Cerebellar nuclear complex (tissue), 1 donor: Measurements from ENCODE around the gene SRP9.
"Not testable (repeated sequence)": the region's sequence is repeated elsewhere in the genome, so short reads cannot be mapped to it uniquely, and the experiment has no call there.

Source experiments
- DNase-seq, 2 experiments: peaks; one replicate each; lab custom pipeline; 2025; lab: John Stamatoyannopoulos, UW

Gene SRP9

GRCh38 chr1:225755671-225756319 is 21.8 kb upstream of the SRP9 start:
- DNase-seq, result no peak

GRCh38 chr1:225757927-225758656 is 19.5 kb upstream of the SRP9 start:
- DNase-seq, result no peak

DNA sequence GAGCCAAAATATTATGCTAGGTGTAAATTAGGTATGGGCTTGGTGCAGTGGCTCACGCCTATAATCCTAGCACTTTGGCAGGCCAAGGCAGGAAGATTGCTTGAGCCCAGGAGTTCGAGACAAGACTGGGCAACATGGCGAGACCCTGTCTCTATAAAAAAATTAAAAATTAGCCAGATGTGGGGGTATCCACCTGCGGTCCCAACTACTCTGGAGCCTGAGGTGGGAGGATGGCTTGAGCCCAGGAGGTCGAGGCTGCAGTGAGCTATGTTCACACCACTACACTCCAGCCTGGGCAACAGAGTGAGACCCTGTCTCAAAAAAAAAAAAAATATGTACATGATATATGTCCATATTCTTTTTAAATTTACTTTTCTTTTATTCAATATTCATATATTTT is 17.7 kb upstream of the SRP9 start:
- DNase-seq, result not testable (repeated sequence)

DNA sequence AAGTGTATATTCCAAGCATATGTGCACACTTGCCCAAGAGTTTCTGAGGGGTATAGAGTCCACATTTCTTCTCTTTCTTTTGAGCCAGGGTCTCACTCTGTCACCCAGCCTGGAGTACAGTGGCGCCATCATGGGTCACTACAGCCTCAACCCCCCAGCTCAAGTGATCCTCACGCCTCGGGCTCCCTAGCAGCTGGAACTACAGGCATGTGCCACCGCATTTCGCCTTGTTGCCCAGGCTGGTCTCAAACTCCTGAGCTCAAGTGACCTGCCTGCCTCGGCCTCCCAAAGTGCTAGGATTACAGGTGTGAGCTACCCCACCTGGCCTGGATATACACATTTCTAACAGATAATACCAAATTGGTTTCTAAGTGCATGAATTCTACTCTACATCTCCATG is 17.1 kb upstream of the SRP9 start:
- DNase-seq, result no peak

DNA sequence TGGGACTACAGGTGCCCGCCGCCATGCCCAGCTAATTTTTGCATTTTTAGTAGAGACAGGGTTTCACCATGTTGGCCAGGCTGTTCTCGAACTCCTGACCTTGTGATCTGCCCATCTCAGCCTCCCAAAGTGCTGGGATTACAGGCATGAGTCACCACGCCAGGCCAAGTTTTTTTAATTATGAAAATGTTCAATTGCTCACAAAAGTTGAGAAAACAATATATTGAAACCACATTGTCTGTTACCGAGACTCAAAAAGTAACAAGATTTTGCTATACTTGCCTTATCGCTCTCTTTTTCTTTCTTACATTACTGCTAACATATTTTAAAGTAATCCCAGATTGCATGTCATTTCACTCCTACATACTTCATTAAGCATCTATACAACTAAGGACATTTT is 16.2 kb upstream of the SRP9 start:
- DNase-seq, result not testable (repeated sequence)

GRCh38 chr1:225762002-225762441 is 15.6 kb upstream of the SRP9 start:
- no peak for DNase-seq

DNA sequence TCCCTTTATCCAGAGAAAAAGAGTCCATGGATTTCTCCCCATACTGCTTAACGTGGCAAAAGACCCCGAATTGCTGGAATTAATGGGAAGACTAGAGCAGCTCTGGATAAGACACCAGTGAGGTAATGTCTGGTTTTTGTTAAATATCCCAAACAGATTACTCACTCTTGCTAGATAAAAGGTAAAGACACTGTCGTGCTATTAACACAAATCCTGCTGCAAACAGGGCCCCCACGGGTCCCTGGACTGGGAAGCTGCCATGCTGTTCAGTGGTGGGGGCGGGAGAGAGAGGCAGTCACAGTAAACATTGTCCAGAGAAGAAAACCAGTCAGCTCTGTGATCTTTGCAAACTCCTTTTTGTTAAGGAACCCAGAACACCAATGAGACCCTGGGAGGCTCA is 15.2 kb upstream of the SRP9 start:
- DNase-seq, result no peak

- DNase-seq, result no peak
These were observed 13.7 kb upstream of the SRP9 start for GRCh38 chr1:225763716-225764548.

GRCh38 chr1:225765982-225766674 is 11.5 kb upstream of the SRP9 start:
- no peak for DNase-seq

GRCh38 chr1:225766967-225767633 is 10.5 kb upstream of the SRP9 start:
- DNase-seq, result peak in 1 of 2 experiments; percentile 35

DNA sequence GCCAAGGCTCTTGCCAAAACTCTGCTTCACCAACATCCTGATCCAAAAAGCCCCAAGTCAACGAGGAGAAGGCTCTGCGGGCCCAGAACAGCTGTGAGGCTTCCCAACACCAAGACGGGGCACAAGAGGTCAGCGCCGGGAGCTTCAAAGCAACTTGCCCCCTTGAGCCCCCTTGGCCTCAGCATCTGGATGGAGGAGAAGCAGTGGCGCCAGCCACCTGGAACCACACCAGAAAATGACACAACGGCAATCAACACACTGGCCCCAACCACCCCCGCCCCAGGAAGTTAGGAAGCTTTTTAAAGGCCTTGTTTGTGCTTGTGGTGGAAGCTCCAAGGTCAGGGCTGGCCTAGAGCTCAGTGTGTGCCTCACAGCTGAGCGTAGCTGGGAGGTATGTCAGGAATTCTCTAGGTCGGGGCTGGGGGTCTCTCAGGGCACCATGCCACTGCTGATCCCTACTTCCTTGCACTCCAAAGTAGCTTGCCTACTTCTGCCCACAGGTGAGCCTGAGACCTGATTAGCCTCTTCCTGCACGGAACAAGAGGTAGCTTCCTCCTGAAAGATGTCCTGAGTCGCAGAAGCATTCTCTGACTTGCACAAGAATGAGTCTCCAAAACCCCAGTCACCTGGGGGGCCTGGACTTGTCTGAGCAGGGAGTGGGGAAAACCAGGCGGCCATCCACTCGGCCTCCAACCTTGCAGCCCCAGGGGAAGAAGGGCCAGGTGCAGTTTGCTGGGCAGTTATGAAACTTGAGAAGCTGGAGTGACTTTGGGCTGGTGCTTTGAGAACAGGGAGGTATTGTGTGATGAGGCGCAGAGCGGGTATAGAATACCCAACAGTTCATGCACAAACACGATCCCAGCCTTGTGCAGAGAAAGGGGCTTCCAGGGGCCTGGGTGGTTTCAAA is 9.7 kb upstream of the SRP9 start:
- DNase-seq, result no peak

DNA sequence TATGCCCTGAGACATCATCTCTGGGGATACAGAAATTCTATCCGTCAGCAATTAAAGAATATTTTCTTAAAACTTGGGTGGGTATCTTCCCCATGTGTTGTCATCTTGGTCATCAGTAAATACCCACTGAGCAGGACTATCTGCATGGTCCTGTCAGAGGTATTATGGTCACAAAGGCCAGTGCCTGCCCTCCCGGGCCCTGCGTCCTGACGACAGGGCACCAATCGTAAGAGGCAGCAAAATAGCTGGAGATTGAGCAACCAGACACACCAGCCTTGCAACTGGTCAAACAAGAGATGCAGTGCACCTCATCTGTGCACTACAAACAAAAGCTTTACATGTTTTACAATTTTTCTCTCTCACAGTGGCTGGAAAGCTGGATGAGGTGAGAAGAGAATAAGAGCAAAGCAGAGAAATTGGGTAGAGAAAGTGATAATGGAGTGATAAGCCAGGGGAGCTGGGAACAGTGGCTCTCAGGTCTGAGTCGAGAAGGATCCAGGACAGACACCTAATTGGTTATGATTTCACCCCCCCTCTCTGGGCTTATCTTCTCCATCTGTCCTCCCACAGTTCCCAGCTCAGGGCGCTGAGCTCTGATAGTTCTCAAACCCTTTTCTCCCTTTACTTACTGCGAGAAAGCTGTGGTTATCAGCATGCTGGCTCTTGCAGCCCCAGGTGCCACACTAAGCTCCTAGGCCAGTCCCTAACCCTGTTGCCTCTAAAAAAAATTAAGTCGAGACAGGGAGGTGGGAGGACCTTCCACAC is 8.8 kb upstream of the SRP9 start:
- no peak for DNase-seq

DNA sequence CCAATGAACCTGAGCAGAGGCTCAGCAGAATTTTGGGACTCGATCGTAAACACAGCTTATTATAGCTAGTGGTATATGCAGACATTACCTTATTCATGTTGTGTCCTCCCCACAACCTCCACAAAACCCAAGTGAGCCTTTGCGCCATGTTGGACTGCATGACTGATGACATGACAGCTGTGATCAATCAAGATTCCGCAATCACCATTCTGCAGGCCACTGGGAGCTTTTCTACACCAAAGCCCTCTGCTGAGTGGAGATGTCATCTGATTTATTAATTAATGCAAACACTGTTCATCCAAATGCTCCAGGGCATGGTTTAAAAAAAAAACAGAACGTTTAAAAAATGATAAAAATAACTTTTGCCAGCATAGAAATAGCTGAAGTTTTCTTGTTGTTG is 7.9 kb upstream of the SRP9 start:
- no peak for DNase-seq

- no peak for DNase-seq
These were observed 6.9 kb upstream of the SRP9 start for GRCh38 chr1:225770561-225771248.

GRCh38 chr1:225771661-225772322 is 5.8 kb upstream of the SRP9 start:
- DNase-seq, result no peak

DNA sequence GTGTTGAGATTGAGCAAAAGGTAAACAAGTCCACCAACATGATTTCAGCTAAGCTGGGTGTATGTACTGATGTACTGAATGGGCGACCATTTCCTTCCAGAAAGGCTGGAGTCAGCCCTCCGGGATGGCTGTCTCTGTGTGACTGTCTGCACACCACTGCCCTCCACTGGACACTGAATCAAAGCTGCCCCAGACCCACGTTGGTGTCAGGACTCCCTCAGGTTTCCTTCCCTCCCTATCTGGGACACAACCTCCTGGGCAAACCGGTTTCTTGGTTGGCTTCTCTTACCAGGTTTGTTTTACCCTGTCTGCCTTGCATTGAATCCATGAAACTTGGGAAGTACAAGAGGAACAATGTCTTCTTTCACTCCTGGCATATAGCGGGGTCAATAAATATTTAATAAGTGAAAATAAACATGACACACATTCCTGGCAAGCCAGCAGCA is 5.3 kb upstream of the SRP9 start:
- DNase-seq, result no peak

GRCh38 chr1:225772848-225773247 is 4.8 kb upstream of the SRP9 start:
- DNase-seq, result no peak
